ENCODE measurements around the gene ACER3. TPM values are rescaled to one million over a fixed set of nuclear protein-coding genes. Genes with fewer than 3 reads are reported as not detected.

ACER3 gene
- total and polyA plus RNA-seq, 2 of the 4 experiments (the other 2 are of a cell fraction), result 3.5 to 10.0 TPM

DNA sequence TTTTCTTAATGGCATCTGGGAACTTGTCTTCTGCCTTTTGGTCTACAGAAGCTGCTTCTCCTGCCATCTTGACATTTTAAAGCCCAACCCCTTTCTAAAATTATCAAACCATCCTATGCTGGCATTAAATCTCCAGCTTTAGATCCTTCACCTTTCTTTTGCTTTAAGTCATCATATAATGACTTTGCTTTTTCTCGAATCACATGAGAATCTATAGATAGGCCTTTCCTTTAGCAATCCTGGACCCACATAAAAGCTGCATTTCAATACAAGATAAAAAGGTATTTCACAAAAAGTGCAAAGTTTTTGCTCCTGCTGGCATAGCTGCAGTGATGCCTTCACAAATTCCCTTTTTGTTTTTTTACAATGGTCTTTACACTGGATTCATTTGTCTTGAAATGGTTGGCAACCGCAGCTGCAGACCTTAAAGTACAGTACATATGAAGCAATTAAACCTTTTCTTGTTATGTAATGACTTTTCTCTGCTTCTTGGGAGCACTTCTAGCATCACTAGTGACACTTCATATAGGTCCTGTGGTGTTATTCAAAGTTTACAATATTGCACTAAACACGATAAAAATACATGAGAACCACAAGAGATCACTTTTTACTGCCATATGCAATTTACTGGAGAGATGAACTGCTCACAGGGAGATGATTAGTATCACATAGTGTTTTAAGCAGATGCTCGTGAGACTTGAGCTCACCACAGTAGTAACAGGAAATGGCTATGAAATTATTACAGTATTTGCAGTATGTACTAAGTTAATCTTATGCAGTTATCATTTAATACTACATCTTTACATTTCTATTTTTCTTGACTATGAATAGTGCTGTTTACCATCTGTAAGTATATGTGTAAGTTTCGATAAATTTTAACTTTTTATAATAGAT is 41.6 kb downstream of the ACER3 start:
- no peak overlapping the region for H3K56ac ChIP-seq (ENCODE audit: extremely low read depth, insufficient read depth, low read length)
- intact Hi-C loops (cut with micrococcal nuclease) (no loop called here), dilution Hi-C loops (cut with HindIII; ENCODE audit: low sequenced_read_pairs, unreplicated experiment) (no loop called here), in situ Hi-C loops (cut with MboI; ENCODE audit: low sequenced_read_pairs) (no loop called here)
- WGBS, 2 experiments (ENCODE audit: extremely low coverage in 2 of 2, insufficient read length in 1 of 2), result no CpG with 5 or more reads among the region's 5 CpGs
- no TSS peak for BruUV-seq (replicated peaks)
- H2BK5ac ChIP-seq (ENCODE audit: low read depth, low read length, poor library complexity, severe bottlenecking), result no peak overlapping the region
- H3K36me3 ChIP-seq (ENCODE audit: control insufficient read depth, insufficient read depth, low read length), result no peaks in the 10 kb centered on the region
- H2AK9ac ChIP-seq (replicated peaks; ENCODE audit: low read depth, low read length, poor library complexity), result no peak overlapping the region
- H3K18ac ChIP-seq (ENCODE audit: low read depth, low read length), result no peak overlapping the region
- H3K23ac ChIP-seq (ENCODE audit: low read depth, low read length), result no peak overlapping the region
- ATAC-seq (ENCODE audit: low read depth) (no peak), DNase-seq (no peak)
- H3K9ac ChIP-seq (ENCODE audit: low read depth, low read length), result no peak overlapping the region
- no peak overlapping the region for H2AK5ac ChIP-seq (ENCODE audit: low read depth, low read length)
- ChIA-PET CTCF (no interaction called here), POLR2A (ENCODE audit: unreplicated experiment) (no interaction called here)
- no peak overlapping the region for H4K91ac ChIP-seq (ENCODE audit: insufficient read depth, low read depth, low read length)
- no peak overlapping the region for H3K27ac ChIP-seq (ENCODE audit: insufficient read depth, low read length)
- TF ChIP-seq, protein P1, sequence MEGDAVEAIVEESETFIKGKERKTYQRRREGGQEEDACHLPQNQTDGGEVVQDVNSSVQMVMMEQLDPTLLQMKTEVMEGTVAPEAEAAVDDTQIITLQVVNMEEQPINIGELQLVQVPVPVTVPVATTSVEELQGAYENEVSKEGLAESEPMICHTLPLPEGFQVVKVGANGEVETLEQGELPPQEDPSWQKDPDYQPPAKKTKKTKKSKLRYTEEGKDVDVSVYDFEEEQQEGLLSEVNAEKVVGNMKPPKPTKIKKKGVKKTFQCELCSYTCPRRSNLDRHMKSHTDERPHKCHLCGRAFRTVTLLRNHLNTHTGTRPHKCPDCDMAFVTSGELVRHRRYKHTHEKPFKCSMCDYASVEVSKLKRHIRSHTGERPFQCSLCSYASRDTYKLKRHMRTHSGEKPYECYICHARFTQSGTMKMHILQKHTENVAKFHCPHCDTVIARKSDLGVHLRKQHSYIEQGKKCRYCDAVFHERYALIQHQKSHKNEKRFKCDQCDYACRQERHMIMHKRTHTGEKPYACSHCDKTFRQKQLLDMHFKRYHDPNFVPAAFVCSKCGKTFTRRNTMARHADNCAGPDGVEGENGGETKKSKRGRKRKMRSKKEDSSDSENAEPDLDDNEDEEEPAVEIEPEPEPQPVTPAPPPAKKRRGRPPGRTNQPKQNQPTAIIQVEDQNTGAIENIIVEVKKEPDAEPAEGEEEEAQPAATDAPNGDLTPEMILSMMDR (conservative IDR thresholded peaks at IDR 0.05; ENCODE audit: low read depth, low read length), result no peak
- TF ChIP-seq MAFK (IDR thresholded peaks at IDR 0.05; ENCODE audit: low read depth, low read length) (no peak), BHLHE40 (IDR thresholded peaks at IDR 0.05; ENCODE audit: low read depth, low read length) (no peak), NFE2L2 (IDR thresholded peaks at IDR 0.05; ENCODE audit: low read depth, low read length) (no peak), RCOR1 (IDR thresholded peaks at IDR 0.05; ENCODE audit: insufficient replicate concordance, low read length) (no peak), RFX5 (IDR thresholded peaks at IDR 0.05; ENCODE audit: low read depth, low read length) (no peak), FOS (IDR thresholded peaks at IDR 0.05; ENCODE audit: low read depth, low read length) (no peak), CHD1 (IDR thresholded peaks at IDR 0.05; ENCODE audit: low read depth, low read length) (no peak), RAD21 (IDR thresholded peaks at IDR 0.05; ENCODE audit: low read length) (no peak)
- H3K14ac ChIP-seq (replicated peaks; ENCODE audit: low read depth, low read length), result no peak overlapping the region
- no peaks in the 10 kb centered on the region for H4K20me1 ChIP-seq (ENCODE audit: insufficient read depth, low read length)
- H3K4me3 ChIP-seq (ENCODE audit: insufficient read depth, low read depth, low read length), result no peak overlapping the region
- H3K4me2 ChIP-seq (ENCODE audit: low read depth, low read length), result no peak overlapping the region
- no peak overlapping the region for H2BK20ac ChIP-seq (ENCODE audit: low read depth, low read length)
- H4K5ac ChIP-seq (ENCODE audit: low read depth, low read length), result no peak overlapping the region
- H3K27me3 ChIP-seq (ENCODE audit: control insufficient read depth, insufficient read depth, low read length), result no peaks in the 10 kb centered on the region
- H2BK120ac ChIP-seq (ENCODE audit: low read depth, low read length), result no peak overlapping the region
- no peaks in the 10 kb centered on the region for H3K9me1 ChIP-seq (ENCODE audit: insufficient read depth, low read length)
- H2BK15ac ChIP-seq (ENCODE audit: low read depth, low read length), result no peak overlapping the region
- no peak overlapping the region for H2AFZ ChIP-seq (replicated peaks; ENCODE audit: low read length, poor library complexity)
- H3K9me3 ChIP-seq (ENCODE audit: control insufficient read depth, insufficient read depth, low read length), result peaks cover 4% of the 10 kb centered on the region
- H3K4ac ChIP-seq (ENCODE audit: low read depth, low read length), result no peak overlapping the region
- no peaks in the 10 kb centered on the region for H3K4me1 ChIP-seq (ENCODE audit: control insufficient read depth, insufficient read depth, low read length)
- no peaks in the 10 kb centered on the region for H3K79me1 ChIP-seq (ENCODE audit: low read depth in 1 of 2, low read length in 2 of 2)
- H4K8ac ChIP-seq (ENCODE audit: low read depth in 2 of 2, low read length in 2 of 2), result no peak overlapping the region
